Measurements from ENCODE around the gene ALDH3B1.

DNA sequence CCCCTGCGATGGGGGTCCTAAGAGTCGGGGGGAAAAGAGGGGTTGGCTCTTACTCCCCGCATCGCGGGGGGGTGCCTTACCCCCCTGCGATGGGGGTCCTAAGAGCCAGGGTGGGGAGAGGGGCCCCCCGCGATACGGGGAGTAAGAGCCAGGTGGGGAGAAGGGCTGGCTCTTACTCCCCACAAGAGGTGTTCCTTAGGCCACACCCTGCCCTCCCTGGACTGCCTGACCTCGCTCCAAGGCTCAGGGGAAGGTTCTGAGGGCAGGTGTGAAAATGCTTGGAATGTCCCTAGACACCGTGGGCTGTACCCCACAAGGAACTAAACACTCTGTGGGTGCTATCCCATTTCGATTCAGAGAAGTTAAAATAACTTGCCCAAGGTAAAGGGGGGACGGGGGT lies 14.1 kb upstream of the ALDH3B1 start:
- TF ChIP-seq, protein P1, sequence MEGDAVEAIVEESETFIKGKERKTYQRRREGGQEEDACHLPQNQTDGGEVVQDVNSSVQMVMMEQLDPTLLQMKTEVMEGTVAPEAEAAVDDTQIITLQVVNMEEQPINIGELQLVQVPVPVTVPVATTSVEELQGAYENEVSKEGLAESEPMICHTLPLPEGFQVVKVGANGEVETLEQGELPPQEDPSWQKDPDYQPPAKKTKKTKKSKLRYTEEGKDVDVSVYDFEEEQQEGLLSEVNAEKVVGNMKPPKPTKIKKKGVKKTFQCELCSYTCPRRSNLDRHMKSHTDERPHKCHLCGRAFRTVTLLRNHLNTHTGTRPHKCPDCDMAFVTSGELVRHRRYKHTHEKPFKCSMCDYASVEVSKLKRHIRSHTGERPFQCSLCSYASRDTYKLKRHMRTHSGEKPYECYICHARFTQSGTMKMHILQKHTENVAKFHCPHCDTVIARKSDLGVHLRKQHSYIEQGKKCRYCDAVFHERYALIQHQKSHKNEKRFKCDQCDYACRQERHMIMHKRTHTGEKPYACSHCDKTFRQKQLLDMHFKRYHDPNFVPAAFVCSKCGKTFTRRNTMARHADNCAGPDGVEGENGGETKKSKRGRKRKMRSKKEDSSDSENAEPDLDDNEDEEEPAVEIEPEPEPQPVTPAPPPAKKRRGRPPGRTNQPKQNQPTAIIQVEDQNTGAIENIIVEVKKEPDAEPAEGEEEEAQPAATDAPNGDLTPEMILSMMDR (IDR thresholded peaks at IDR 0.05) = no peak
- TF ChIP-seq POLR2A (IDR thresholded peaks at IDR 0.05) = no peak

All from body of pancreas (tissue), 4 donors.